ENCODE measurements around the gene RAD18.

DNA sequence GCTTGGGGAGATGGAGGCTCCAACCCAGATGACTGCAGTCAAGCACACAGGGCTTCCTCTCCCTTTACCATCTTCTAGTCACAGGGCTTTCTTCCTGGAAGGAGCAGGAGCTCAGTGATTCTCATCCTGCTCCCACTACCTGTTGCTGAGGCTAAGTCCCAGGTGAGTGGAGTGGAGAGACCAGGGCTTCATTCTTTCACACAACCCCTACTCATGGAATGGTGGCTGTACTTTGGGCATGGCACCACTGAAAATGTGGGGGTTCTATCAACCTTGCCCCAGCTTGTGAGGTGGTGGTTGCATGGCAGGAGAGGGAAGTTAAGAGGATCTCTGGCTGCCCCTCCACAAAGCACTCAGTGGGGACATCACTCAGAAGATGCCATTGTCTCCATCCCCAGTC lies 36.8 kb upstream of the RAD18 start:
- TF ChIP-seq, protein P1, sequence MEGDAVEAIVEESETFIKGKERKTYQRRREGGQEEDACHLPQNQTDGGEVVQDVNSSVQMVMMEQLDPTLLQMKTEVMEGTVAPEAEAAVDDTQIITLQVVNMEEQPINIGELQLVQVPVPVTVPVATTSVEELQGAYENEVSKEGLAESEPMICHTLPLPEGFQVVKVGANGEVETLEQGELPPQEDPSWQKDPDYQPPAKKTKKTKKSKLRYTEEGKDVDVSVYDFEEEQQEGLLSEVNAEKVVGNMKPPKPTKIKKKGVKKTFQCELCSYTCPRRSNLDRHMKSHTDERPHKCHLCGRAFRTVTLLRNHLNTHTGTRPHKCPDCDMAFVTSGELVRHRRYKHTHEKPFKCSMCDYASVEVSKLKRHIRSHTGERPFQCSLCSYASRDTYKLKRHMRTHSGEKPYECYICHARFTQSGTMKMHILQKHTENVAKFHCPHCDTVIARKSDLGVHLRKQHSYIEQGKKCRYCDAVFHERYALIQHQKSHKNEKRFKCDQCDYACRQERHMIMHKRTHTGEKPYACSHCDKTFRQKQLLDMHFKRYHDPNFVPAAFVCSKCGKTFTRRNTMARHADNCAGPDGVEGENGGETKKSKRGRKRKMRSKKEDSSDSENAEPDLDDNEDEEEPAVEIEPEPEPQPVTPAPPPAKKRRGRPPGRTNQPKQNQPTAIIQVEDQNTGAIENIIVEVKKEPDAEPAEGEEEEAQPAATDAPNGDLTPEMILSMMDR (IDR thresholded peaks at IDR 0.05; ENCODE audit: low read depth, low read length, poor library complexity, severe bottlenecking), result no peak
- TF ChIP-seq EZH2phosphoT487 (IDR thresholded peaks at IDR 0.05; ENCODE audit: borderline replicate concordance, low read length), result no peak
